Body of pancreas (tissue), 4 donors: Measurements from ENCODE around the gene NOC2L. TPM values are rescaled to one million over a fixed set of nuclear protein-coding genes. Genes with fewer than 3 reads are reported as not detected.

Experiments
- ATAC-seq: fragments of 150-250 bp; one replicate; pipeline ENCODE4 v1.9.1; 2016
- DNase-seq, 4 donors: peaks; one replicate each; pipeline ENCODE4 v3.0.0-alpha.2; 2019
- H3K27ac ChIP-seq, 4 donors: fragments of 200-600 bp; sonication (generic); 1 replicate in 3 of 4; 2 replicates in 1 of 4; pipeline versions ENCODE4 v1.5.1 to v1.6.1; 2016 to 2019; ENCODE audit warnings: mild to moderate bottlenecking in 1 of 4, mixed read lengths in 1 of 4, moderate library complexity in 1 of 4
- H3K27me3 ChIP-seq, 2 donors: fragments of 200-600 bp; sonication (generic); one replicate each; pipeline ENCODE4 v1.6.0; 2016; ENCODE audit warnings: mild to moderate bottlenecking in 1 of 2
- H3K36me3 ChIP-seq, 2 donors: fragments of 200-600 bp; sonication (generic); replicated peaks in 1 of 2; 2 replicates each; pipeline ENCODE4 v1.5.1; 2016; ENCODE audit warnings: low read depth in 2 of 2; ENCODE audit not compliant: insufficient read depth in 1 of 2
- H3K4me1 ChIP-seq: fragments of 200-600 bp; sonication (generic); one replicate; pipeline ENCODE4 v1.6.0; 2016
- H3K4me3 ChIP-seq, 2 donors: fragments of 200-600 bp; sonication (generic); 1 replicate in 1 of 2; 2 replicates in 1 of 2; pipeline ENCODE4 v1.5.1; 2016 to 2019
- H3K9me3 ChIP-seq, 3 donors: fragments of 200-600 bp; sonication (generic); 1 replicate in 2 of 3; 2 replicates in 1 of 3; pipeline ENCODE4 v1.5.1; 2016
- POLR2A ChIP-seq, 3 donors: fragments of 450-650 bp; IDR thresholded peaks; one replicate each; pipeline ENCODE4 v1.6.1; 2016; ENCODE audit warnings: antibody characterized with exemption in 3 of 3, mild to moderate bottlenecking in 2 of 3
- WGBS, 2 donors: methylation state at CpG; one replicate each; pipeline ENCODE4 v1.1.5; 2017; 5-methylcytosine and 5-hydroxymethylcytosine counted together
- intact Hi-C: fragments of 100-400 bp; cut with DNase I; formaldehyde crosslinking; loops from one replicate; pipeline ENCODE4 v1.15.1; 2023
- total RNA-seq, 2 donors: library from RNA; depleted of rRNA; stranded (reverse); fragments of >200 nt; gene quantifications; one replicate each; pipeline ENCODE4 v1.1.0, GENCODE V29; 2016
- TF ChIP-seq, protein P1 (sequence below), 7 experiments: fragments of 450-650 bp in 4 of 7; fragments of 200-600 bp in 3 of 7; sonication (generic) in 3 of 7; IDR thresholded peaks; one replicate each; pipeline ENCODE4 v1.5.1; 2016 to 2019; ENCODE audit warnings: antibody characterized with exemption in 7 of 7

NOC2L gene
- total RNA-seq, 2 donors from 2014 or later = 30.6 to 32.3 TPM

DNA sequence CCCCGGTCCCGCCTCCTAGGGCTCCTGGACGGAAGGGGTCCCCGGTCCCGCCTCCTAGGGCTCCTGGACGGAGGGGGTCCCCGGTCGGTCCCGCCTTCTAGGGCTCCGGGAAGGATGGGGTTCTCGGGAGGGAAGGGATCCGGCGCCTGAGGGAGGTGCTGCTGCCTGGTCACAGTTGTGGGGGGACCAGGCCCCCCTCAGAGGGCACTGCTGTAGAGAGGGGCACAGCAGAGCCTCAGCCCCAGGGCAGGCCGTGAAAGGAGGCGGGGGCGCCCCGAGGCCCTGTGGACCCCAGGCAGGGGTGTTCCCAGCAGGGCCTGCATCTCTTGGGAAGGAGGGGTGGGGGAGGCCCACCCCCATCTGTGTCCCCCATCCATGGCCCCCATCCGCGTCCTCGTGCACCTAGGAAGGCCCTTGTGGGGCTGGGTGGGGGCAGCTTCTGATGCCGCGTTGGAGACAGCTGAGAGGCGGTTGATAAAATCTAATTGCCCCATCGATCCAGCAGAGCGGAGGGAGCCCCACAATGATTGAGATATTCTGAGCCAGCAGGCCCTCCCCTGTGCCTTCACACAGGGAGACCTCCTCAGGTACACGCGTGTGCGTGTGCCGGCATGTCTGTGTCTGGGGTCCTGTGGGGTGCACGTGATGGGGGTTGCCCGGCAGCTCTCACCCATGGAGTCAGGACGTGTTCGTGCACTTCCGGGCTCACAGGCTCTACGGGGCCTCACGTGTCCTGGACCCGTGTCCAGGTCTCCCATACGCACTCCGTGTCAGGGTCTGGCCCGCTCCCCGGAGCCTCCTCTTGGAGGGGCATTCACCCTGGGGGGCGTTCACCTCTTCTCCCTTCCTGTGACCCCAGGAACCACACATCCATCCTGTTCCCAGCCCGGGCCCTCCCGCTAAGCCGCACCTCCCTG is 22.4 kb downstream of the NOC2L start:
- Histone ChIP-seq H3K36me3 (no peaks in the 10 kb centered on the region), H3K4me1 (peaks cover 33% of the 10 kb centered on the region), H3K27ac (no peak overlapping the region), H3K9me3 (no peaks in the 10 kb centered on the region), H3K27me3 (peaks cover 0 to 40% of the 10 kb centered on the region in 2 donors), H3K4me3 (no peak overlapping the region)
- 41 to 55% methylated on average over 29 to 45 of the region's 45 CpGs for WGBS, 2 donors
- DNase-seq (no peak), ATAC-seq (no peak)
- intact Hi-C loops = no loop called here
- TF ChIP-seq POLR2A (IDR thresholded peaks at IDR 0.05) = no peak
- TF ChIP-seq, protein P1, sequence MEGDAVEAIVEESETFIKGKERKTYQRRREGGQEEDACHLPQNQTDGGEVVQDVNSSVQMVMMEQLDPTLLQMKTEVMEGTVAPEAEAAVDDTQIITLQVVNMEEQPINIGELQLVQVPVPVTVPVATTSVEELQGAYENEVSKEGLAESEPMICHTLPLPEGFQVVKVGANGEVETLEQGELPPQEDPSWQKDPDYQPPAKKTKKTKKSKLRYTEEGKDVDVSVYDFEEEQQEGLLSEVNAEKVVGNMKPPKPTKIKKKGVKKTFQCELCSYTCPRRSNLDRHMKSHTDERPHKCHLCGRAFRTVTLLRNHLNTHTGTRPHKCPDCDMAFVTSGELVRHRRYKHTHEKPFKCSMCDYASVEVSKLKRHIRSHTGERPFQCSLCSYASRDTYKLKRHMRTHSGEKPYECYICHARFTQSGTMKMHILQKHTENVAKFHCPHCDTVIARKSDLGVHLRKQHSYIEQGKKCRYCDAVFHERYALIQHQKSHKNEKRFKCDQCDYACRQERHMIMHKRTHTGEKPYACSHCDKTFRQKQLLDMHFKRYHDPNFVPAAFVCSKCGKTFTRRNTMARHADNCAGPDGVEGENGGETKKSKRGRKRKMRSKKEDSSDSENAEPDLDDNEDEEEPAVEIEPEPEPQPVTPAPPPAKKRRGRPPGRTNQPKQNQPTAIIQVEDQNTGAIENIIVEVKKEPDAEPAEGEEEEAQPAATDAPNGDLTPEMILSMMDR (IDR thresholded peaks at IDR 0.05) = no peak

DNA sequence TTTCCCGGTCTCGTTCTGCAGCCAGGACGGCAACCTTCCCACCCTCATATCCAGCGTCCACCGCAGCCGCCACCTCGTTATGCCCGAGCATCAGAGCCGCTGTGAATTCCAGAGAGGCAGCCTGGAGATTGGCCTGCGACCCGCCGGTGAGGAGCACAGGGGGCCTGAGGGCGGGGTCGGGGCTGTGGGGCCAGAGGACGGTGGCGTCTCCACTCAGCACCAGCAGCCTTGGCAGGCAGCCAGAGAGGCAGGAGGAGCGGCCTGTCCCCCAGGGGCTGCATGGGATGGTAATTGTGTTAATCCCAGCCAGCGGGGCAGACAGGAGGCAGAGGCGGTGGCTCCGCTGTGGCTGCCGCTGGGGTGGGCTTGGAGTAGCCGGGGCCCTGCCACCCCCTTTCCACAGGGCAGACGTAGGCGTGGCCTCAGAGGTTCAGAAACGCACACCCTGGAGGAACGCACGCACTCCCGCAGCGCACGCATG is 23.3 kb downstream of the NOC2L start:
- Histone ChIP-seq H3K27ac (no peak overlapping the region), H3K4me1 (peaks cover 25% of the 10 kb centered on the region), H3K36me3 (no peaks in the 10 kb centered on the region), H3K9me3 (no peaks in the 10 kb centered on the region), H3K27me3 (peaks cover 0 to 31% of the 10 kb centered on the region in 2 donors), H3K4me3 (no peak overlapping the region)
- TF ChIP-seq POLR2A (IDR thresholded peaks at IDR 0.05) = no peak
- 4% methylated on average over 30 of the region's 30 CpGs; no CpG with 5 or more reads in 1 of the 2 donors for WGBS, 2 donors
- ATAC-seq (no peak), DNase-seq (peak in 1 of 4 donors; percentile 43)
- intact Hi-C loops = no loop called here

DNA sequence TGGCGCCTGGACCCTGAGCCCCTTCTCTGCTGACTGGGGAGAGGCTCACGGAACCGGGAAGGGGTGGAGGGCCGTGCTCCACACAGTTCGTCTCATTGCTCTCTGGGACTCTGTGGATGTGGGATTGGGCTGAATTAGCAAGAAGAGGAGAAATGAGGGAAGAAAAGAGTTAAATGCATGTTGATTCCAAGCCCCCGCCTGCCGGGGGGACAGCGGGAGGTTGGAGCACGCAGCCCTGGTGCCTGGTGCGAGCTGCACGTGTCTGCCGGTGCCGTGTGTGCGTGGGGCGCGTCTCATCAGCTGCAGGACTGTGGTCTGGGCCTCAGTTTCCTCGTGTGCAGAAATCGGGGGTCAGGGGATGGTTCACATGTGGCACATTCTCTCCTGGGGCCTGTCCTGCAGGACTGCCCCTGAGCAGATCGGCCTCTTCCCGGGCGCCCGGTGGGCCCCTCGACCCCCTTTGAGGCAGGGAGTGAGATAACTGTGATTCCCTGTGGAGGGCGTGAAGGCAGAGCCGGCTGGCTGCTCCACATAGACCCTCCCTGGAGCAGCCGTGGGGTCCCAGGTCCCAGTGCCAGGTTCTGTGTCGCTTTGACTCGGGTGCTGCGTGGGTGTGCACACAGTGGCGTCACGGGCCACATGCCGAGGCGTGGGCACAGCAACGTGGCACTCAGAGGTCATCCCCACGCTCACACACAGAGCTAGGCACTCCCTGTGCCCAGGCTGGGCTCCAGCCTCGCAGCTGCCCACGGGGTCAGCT is 23.9 kb downstream of the NOC2L start:
- Histone ChIP-seq H3K27ac (no peak overlapping the region), H3K36me3 (no peaks in the 10 kb centered on the region), H3K4me1 (peaks cover 19% of the 10 kb centered on the region), H3K27me3 (peaks cover 0 to 29% of the 10 kb centered on the region in 2 donors), H3K9me3 (no peaks in the 10 kb centered on the region), H3K4me3 (no peak overlapping the region)
- intact Hi-C loops = no loop called here
- DNase-seq (no peak), ATAC-seq (no peak)
- WGBS, 2 donors = 5 to 13% methylated on average over 22 to 29 of the region's 37 CpGs
- TF ChIP-seq POLR2A (IDR thresholded peaks at IDR 0.05) = no peak
- TF ChIP-seq, protein P1 (IDR thresholded peaks at IDR 0.05) = no peak

DNA sequence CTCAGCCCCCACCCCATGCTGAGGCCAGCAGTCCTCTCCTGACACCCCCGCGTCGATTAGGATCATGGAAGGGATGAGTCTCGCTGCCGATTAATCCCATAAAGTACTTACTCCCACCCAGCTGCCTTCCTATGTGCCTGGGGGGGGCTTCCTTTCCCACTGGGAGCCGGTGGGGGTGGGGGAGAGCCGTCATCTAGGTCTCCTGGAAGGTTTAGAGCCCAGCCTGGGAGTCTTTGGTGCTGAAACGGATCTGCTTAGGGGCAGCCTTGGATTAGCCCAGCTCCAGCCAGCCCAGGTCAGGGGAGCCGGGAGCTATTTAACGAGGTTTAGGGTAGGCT is 25.5 kb downstream of the NOC2L start:
- Histone ChIP-seq H3K9me3 (no peaks in the 10 kb centered on the region), H3K4me1 (peaks cover 12% of the 10 kb centered on the region), H3K27me3 (peaks cover 0 to 29% of the 10 kb centered on the region in 2 donors), H3K36me3 (no peaks in the 10 kb centered on the region), H3K27ac (no peak overlapping the region), H3K4me3 (no peak overlapping the region)
- DNase-seq (no peak), ATAC-seq (no peak)
- no peak for TF ChIP-seq POLR2A (IDR thresholded peaks at IDR 0.05)
- TF ChIP-seq, protein P1 (IDR thresholded peaks at IDR 0.05) = no peak
- 7 to 8% methylated on average over 3 to 10 of the region's 10 CpGs for WGBS, 2 donors
- intact Hi-C loops = no loop called here
